ENCODE data around the gene MRPS27.

Gene MRPS27

DNA sequence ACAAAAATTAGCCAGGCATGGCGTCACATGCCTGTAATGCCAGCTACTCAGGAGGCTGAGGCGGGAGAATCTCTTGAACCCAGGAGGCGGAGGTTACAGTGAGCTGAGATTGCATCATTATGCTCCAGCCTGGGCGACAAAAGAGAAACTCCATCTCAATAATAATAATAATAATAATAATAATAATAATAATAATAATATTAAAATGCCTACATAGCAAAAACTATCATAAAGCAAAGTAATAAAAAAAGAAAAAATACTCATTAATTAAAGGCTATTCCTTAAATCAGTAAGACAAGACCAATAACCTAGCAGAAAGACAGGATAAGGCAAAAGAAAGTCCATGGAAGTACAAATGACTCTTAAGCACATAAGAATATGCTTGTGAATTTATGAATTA lies 50.0 kb downstream of the MRPS27 start:
- H3K27ac ChIP-seq, result no peak overlapping the region
- no peak for TF ChIP-seq CTCF (conservative IDR thresholded peaks at IDR 0.05)

DNA sequence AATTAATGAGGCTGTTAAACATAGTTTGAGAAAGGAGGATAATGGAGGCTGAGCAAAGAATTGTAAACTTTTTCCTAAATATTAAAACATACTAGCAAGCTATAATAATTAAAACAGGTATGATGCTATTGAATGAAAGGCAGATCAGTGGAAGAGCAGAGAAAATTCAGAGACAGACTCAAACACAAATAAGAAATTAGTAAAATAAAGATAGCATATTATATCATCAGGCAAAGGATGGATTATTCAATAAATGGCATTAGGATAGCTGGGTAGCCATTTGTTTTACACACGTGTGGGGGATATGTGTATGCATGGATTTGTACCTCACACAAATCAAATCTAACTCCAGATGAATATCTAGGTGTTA lies 50.6 kb downstream of the MRPS27 start:
- no peak overlapping the region for H3K27ac ChIP-seq
- peak; percentile 29; the same call in 1 of the 2 replicates for TF ChIP-seq CTCF (conservative IDR thresholded peaks at IDR 0.05)

GRCh38 chr5:72268753-72269410 lies 51.2 kb downstream of the MRPS27 start:
- H3K27ac ChIP-seq, result no peak overlapping the region; the same call in 1 of the 2 replicates
- peak; percentile 63 for TF ChIP-seq CTCF (conservative IDR thresholded peaks at IDR 0.05)

DNA sequence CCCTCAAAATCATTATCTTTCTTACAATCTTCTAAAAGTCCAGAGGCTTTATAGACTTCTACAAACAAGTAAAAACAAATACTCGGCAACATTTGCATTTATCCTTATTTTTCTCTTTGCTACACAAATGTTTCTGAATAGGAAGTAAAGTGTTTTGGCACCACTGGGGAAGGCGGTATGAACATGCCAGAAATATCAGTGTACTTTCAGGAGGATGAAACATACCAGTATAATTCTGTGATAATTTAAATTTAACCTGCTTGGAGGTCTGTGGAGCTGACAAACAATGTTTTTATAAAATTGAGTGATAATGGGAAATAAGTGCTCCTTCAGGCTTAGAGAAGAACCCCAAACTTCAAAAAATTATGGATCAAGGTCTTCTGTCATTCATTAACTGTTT lies 51.8 kb downstream of the MRPS27 start:
- no peak overlapping the region; the same call in 1 of the 2 replicates for H3K27ac ChIP-seq
- TF ChIP-seq CTCF (conservative IDR thresholded peaks at IDR 0.05), result no peak

GRCh38 chr5:72267685-72268084 lies 52.4 kb downstream of the MRPS27 start:
- no peak for TF ChIP-seq CTCF (conservative IDR thresholded peaks at IDR 0.05)
- no peak overlapping the region; the same call in 1 of the 2 replicates for H3K27ac ChIP-seq

DNA sequence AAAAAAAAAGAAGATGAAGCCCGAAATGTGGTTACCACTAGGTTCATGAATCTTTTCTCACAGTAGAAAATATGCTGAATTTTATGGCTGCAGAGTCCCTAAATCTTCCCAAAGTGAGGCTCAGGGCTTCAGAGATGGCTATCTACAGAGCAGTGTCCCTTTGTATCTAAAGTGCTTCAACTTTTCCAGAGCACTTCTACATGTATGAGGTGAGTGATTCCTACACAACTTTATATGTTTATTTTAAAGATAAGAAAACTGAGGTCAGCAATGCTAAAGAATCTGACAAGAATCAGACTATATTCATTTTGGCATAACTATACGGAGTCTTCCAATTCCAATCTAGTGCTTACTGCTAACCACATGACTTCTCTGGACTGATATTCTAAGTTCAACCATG lies 53.2 kb downstream of the MRPS27 start:
- H3K27ac ChIP-seq, result peak overlapping the region; percentile 49
- TF ChIP-seq CTCF (conservative IDR thresholded peaks at IDR 0.05), result no peak

- peak overlapping the region; percentile 49 for H3K27ac ChIP-seq
- TF ChIP-seq CTCF (conservative IDR thresholded peaks at IDR 0.05), result no peak
Measured at GRCh38 chr5:72265032-72265877, 54.8 kb downstream of the MRPS27 start.

Data from VCaP (cell line).